Gastrocnemius medialis (tissue), 4 donors: ENCODE results near the gene FCHO2.

Experiments used
- POLR2A ChIP-seq, 2 donors: fragments of 450-650 bp; IDR thresholded peaks; one replicate each; pipeline ENCODE4 v1.6.1; 2017; ENCODE audit warnings: antibody characterized with exemption in 2 of 2, mild to moderate bottlenecking in 2 of 2, moderate library complexity in 2 of 2
- TF ChIP-seq, protein P1 (sequence below), 5 experiments: fragments of 450-650 bp in 3 of 5; fragments of 200-600 bp in 2 of 5; sonication (generic) in 2 of 5; IDR thresholded peaks in 4 of 5; conservative IDR thresholded peaks in 1 of 5; 1 replicate in 4 of 5; 2 replicates in 1 of 5; pipeline ENCODE4 v1.5.1; 2016 to 2019; ENCODE audit warnings: antibody characterized with exemption in 5 of 5, mild to moderate bottlenecking in 3 of 5, moderate library complexity in 3 of 5

GRCh38 chr5:72921886-72922285 lies 34.0 kb upstream of the FCHO2 start:
- TF ChIP-seq, protein P1, sequence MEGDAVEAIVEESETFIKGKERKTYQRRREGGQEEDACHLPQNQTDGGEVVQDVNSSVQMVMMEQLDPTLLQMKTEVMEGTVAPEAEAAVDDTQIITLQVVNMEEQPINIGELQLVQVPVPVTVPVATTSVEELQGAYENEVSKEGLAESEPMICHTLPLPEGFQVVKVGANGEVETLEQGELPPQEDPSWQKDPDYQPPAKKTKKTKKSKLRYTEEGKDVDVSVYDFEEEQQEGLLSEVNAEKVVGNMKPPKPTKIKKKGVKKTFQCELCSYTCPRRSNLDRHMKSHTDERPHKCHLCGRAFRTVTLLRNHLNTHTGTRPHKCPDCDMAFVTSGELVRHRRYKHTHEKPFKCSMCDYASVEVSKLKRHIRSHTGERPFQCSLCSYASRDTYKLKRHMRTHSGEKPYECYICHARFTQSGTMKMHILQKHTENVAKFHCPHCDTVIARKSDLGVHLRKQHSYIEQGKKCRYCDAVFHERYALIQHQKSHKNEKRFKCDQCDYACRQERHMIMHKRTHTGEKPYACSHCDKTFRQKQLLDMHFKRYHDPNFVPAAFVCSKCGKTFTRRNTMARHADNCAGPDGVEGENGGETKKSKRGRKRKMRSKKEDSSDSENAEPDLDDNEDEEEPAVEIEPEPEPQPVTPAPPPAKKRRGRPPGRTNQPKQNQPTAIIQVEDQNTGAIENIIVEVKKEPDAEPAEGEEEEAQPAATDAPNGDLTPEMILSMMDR (IDR thresholded peaks at IDR 0.05 in 4 of 5, conservative IDR thresholded peaks at IDR 0.05 in 1 of 5): no peak
- no peak for TF ChIP-seq POLR2A (IDR thresholded peaks at IDR 0.05)
